HG03066 (cell line): Measurements from ENCODE around the gene MAP3K15.
"Not testable (repeated sequence)": the region's sequence is repeated elsewhere in the genome, so short reads cannot be mapped to it uniquely, and the experiment has no call there.

Source experiments
- ATAC-seq: cut with Tn5 transposase; IDR thresholded peaks from one replicate; pipeline ENCODE4 v1.9.1; 2021; ENCODE audit warnings: low read depth; ENCODE audit not compliant: unreplicated experiment

Gene MAP3K15

GRCh38 chrX:19539665-19540064 lies 24.4 kb upstream of the MAP3K15 start:
- no peak for ATAC-seq

GRCh38 chrX:19535476-19535875 lies 20.2 kb upstream of the MAP3K15 start:
- no peak for ATAC-seq

GRCh38 chrX:19532709-19533108 lies 17.4 kb upstream of the MAP3K15 start:
- no peak for ATAC-seq

- ATAC-seq, result no peak
Observed at GRCh38 chrX:19517965-19518364, 2.7 kb upstream of the MAP3K15 start.

- ATAC-seq, result no peak
Observed at GRCh38 chrX:19515615-19516105, 352 bp upstream of the MAP3K15 start.

GRCh38 chrX:19513383-19513782 lies 1.9 kb downstream of the MAP3K15 start:
- no peak for ATAC-seq

GRCh38 chrX:19512961-19513360 lies 2.3 kb downstream of the MAP3K15 start:
- ATAC-seq, result no peak

GRCh38 chrX:19512359-19512758 lies 2.9 kb downstream of the MAP3K15 start:
- no peak for ATAC-seq

GRCh38 chrX:19511796-19512195 lies 3.5 kb downstream of the MAP3K15 start:
- ATAC-seq, result not testable (repeated sequence)

GRCh38 chrX:19496711-19497110 lies 18.6 kb downstream of the MAP3K15 start:
- ATAC-seq, result no peak

- no peak for ATAC-seq
Observed at GRCh38 chrX:19487520-19488200, 27.6 kb downstream of the MAP3K15 start.

- no peak for ATAC-seq
Observed at GRCh38 chrX:19479458-19479857, 35.9 kb downstream of the MAP3K15 start.

GRCh38 chrX:19468383-19468782 lies 46.9 kb downstream of the MAP3K15 start:
- not testable (repeated sequence) for ATAC-seq

- ATAC-seq, result no peak
Observed at GRCh38 chrX:19462879-19463278, 52.4 kb downstream of the MAP3K15 start.

- no peak for ATAC-seq
Observed at GRCh38 chrX:19462231-19462630, 53.1 kb downstream of the MAP3K15 start.

GRCh38 chrX:19457662-19458061 lies 57.6 kb downstream of the MAP3K15 start:
- no peak for ATAC-seq

- no peak for ATAC-seq
Observed at GRCh38 chrX:19448077-19448476, 67.2 kb downstream of the MAP3K15 start.

GRCh38 chrX:19446397-19446796 lies 68.9 kb downstream of the MAP3K15 start:
- ATAC-seq, result no peak

GRCh38 chrX:19445772-19446171 lies 69.5 kb downstream of the MAP3K15 start:
- ATAC-seq, result not testable (repeated sequence)

GRCh38 chrX:19443869-19444526 lies 71.3 kb downstream of the MAP3K15 start:
- no peak for ATAC-seq

- no peak for ATAC-seq
Observed at GRCh38 chrX:19440713-19441112, 74.6 kb downstream of the MAP3K15 start.

- ATAC-seq, result not testable (repeated sequence)
Observed at GRCh38 chrX:19422661-19423060, 92.6 kb downstream of the MAP3K15 start.
